Diencephalon (tissue), 1 donor: ENCODE measurements around the gene CDKL2. TPM values are rescaled to one million over a fixed set of nuclear protein-coding genes. Genes with fewer than 3 reads are reported as not detected.

ENCODE experiments used
- small RNA-seq: library from RNA; depleted of rRNA; stranded (forward); fragments of <200 nt; gene quantifications from one replicate; pipeline ENCODE3, GENCODE V24; 2014
- total RNA-seq: library from RNA; depleted of rRNA; stranded (reverse); fragments of >200 nt; gene quantifications from one replicate; pipeline ENCODE4 v1.2.3, GENCODE V29; 2014

CDKL2 gene
- total RNA-seq = 80.3 TPM

DNA sequence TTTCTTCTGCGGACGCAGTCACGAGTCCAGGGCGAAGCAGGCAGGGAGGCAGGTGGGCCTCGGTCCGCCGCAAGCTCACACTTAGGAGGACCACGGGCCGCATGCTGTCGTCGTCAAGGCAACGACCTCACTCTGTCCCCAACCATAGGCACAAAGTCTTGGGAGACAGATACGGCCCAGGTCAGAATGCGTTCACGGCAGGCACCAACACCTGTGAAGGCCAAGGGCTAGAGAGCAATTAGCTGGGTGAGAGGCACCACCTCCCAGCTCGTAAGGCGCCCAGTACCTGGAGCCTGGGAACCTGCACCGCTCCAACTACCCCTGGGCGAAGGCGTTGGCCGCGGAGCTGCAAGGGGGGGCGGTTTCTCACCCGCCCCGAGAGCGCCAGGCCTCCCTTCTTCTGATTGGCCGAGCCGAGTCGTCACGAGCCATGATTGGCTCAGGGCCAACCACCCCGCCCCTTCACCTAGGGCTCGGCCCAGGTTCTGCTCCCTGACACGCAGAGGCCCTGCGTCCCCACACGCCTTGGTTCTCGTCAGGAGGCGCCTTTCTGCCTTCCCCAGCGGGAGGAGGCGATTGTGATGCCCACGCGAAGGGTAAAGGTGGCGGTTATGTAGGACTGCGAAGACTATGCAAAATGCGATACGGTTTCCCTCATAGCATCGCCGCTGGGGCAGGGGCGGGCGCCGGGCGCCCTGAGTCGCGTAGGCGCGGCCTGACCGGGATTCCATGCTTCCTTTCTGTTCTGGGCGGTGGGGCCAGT is at the start of gene CDKL2:
Gene CDKL2, minus strand, starts transcription at position 355 of the 763 bp plus-strand sequence. CDS start 4,540 bp downstream, outside the sequence.

DNA sequence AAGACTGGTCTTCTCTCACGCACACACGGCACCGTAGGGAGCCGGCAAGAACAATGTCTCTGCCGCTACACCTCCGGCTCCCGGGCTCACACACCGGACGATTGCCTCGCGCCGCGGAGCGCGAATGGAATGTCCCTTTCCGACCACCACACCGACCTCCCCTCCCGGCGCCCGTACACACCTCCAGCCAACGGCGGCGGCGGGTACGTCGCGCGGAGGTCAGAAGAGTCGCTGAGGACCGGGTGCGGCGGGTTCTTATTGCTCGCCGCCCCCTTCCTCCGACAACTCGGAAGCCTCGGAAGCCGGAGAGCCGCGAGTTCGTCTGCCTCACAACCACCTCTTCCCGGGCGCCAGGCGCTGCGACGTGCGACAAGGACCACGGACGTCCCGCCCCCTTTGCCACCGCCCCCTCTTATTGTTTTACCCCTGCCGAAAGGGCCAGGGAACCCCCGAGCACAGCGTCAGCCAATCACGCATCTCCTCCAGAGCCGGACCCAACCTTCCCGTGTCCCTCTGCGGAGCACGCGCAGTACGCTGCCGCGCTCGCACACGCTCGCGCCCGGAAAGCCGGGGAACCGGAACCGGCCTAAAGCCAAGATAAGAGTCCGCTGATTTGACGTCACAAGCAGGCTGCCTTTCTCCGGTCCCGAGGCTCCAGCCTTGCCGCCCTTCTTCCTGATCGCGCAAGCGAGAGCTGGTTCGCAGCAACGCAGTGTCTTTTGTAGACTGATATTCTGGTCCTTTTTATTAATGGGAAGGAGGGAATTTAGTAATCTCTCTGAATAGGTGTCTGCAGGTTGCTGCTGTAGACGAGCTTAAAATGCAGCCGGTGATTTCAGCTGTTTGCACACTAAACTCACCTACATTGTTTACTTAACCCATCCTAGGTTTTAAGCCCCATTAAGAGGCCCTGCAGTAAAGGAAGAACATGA is 43.0 kb upstream of the CDKL2 start, which contains the start of gene G3BP2:
Gene G3BP2, minus strand, starts transcription at position 385 of the 932 bp plus-strand sequence. CDS start 11,386 bp downstream, outside the sequence.

GRCh38 chr4:75555294-75556164 is 74.8 kb downstream of the CDKL2 start, which contains the start of gene ODAPH:
TSS of gene ODAPH (plus strand) at chr4:75556066. CDS start at chr4:75556083, 17 bp downstream.

Small RNA genes lying within 50 kb of the gene (small RNA-seq; reads per million reads assigned to genes)
- not detected for gene RF00019

Other genes starting within 250 kb of the CDKL2 start
- 68.0 TPM for gene RCHY1, start 116.1 kb downstream of the CDKL2 start, total RNA-seq
- gene THAP6, start 116.1 kb downstream of the CDKL2 start, total RNA-seq = 18.7 TPM
- gene ODAPH, start 74.5 kb downstream of the CDKL2 start, total RNA-seq = not detected
- 344 TPM for gene G3BP2, start 42.9 kb upstream of the CDKL2 start, total RNA-seq
- 53.3 TPM for gene USO1, start 94.0 kb upstream of the CDKL2 start, total RNA-seq